Thyroid gland (tissue), 4 donors: ENCODE measurements around the gene ATL2.

ENCODE experiments used
- CTCF ChIP-seq, 6 experiments: fragments of 200-600 bp in 3 of 6; fragments of 450-650 bp in 3 of 6; sonication (generic) in 3 of 6; IDR thresholded peaks; one replicate each; pipeline ENCODE4 v1.5.1; 2016 to 2019; ENCODE audit warnings: antibody characterized with exemption in 6 of 6, mild to moderate bottlenecking in 2 of 6, inconsistent platforms in 1 of 6, moderate library complexity in 1 of 6
- POLR2A ChIP-seq, 2 donors: fragments of 450-650 bp; IDR thresholded peaks; one replicate each; pipeline ENCODE4 v1.6.1; 2017; ENCODE audit warnings: antibody characterized with exemption in 2 of 2, mild to moderate bottlenecking in 2 of 2, moderate library complexity in 1 of 2

GRCh38 chr2:38281095-38281742 lies 95.9 kb downstream of the ATL2 start:
- no peak for TF ChIP-seq POLR2A (IDR thresholded peaks at IDR 0.05)
- no peak for TF ChIP-seq CTCF (IDR thresholded peaks at IDR 0.05)
